ENCODE measurements around the gene FSCN2.

GRCh38 chr17:81486199-81486810, 41.9 kb upstream of the FSCN2 start:
- TF ChIP-seq GLIS3 (CRISPR knock-in tag; IDR thresholded peaks at IDR 0.05) (no peak), ZFP3 (CRISPR knock-in tag; IDR thresholded peaks at IDR 0.05) (no peak), SNAI2 (CRISPR knock-in tag; IDR thresholded peaks at IDR 0.05) (no peak), TSHZ2 (CRISPR knock-in tag; IDR thresholded peaks at IDR 0.05) (no peak)
